ENCODE measurements around the gene CD3E. TPM values are rescaled to one million over a fixed set of nuclear protein-coding genes. Genes with fewer than 3 reads are reported as not detected.

Gene CD3E
- total and polyA plus RNA-seq, 4 donors = 0.33 to 2.3 (median 1.8) TPM

DNA sequence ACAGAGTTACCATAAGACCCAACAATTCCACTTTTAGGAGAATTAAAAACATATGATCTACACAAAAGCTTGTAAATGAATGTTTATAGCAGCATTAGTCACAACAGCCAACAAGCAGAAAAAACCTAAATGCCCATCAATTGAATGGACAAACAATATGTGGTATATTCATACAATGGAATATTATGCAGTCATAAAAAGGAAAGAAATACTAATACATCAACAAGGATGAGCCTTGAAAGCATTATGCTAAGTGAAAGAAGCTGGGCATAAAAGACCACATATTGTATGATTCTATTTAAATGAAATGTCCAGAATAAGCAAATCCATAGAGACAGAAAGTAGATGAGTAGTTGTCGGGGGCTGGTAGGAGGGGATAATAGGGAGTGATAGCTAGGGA lies 45.4 kb upstream of the CD3E start:
- Histone ChIP-seq H3K27me3 (ENCODE audit: control insufficient read depth in 4 of 4, insufficient read depth in 4 of 4, low read length in 3 of 4) (no peaks in the 10 kb centered on the region), H3K27ac (ENCODE audit: low read depth in 1 of 2, low read length in 2 of 2) (no peak overlapping the region), H3K9me3 (ENCODE audit: control insufficient read depth in 4 of 4, low read length in 3 of 4) (no peaks in the 10 kb centered on the region), H3K4me3 (ENCODE audit: low read depth in 1 of 3, low read length in 3 of 3) (no peak overlapping the region), H3K36me3 (ENCODE audit: control insufficient read depth in 4 of 4, insufficient read depth in 3 of 4, low read depth in 1 of 4, low read length in 3 of 4) (peaks cover 4 to 21% (median 10%) of the 10 kb centered on the region in 4 donors), H3K4me1 (ENCODE audit: control insufficient read depth in 4 of 4, insufficient read depth in 4 of 4, low read length in 3 of 4) (peaks cover 5 to 12% (median 8%) of the 10 kb centered on the region in 4 donors), H3K9ac (ENCODE audit: low read depth in 1 of 2, low read length in 2 of 2) (no peak overlapping the region)
- TF ChIP-seq JUND (IDR thresholded peaks at IDR 0.05) (no peak), GABPA (IDR thresholded peaks at IDR 0.05 in 1 of 2, conservative IDR thresholded peaks at IDR 0.05 in 1 of 2) (no peak), FOXA2 (IDR thresholded peaks at IDR 0.05) (no peak), CTCF (IDR thresholded peaks at IDR 0.05; ENCODE audit: low read depth, low read length, missing input control) (no peak), FOXA1 (IDR thresholded peaks at IDR 0.05) (no peak)
- TF ChIP-seq, protein P1, sequence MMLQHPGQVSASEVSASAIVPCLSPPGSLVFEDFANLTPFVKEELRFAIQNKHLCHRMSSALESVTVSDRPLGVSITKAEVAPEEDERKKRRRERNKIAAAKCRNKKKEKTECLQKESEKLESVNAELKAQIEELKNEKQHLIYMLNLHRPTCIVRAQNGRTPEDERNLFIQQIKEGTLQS (IDR thresholded peaks at IDR 0.05) = no peak
- TF ChIP-seq, protein P2, sequence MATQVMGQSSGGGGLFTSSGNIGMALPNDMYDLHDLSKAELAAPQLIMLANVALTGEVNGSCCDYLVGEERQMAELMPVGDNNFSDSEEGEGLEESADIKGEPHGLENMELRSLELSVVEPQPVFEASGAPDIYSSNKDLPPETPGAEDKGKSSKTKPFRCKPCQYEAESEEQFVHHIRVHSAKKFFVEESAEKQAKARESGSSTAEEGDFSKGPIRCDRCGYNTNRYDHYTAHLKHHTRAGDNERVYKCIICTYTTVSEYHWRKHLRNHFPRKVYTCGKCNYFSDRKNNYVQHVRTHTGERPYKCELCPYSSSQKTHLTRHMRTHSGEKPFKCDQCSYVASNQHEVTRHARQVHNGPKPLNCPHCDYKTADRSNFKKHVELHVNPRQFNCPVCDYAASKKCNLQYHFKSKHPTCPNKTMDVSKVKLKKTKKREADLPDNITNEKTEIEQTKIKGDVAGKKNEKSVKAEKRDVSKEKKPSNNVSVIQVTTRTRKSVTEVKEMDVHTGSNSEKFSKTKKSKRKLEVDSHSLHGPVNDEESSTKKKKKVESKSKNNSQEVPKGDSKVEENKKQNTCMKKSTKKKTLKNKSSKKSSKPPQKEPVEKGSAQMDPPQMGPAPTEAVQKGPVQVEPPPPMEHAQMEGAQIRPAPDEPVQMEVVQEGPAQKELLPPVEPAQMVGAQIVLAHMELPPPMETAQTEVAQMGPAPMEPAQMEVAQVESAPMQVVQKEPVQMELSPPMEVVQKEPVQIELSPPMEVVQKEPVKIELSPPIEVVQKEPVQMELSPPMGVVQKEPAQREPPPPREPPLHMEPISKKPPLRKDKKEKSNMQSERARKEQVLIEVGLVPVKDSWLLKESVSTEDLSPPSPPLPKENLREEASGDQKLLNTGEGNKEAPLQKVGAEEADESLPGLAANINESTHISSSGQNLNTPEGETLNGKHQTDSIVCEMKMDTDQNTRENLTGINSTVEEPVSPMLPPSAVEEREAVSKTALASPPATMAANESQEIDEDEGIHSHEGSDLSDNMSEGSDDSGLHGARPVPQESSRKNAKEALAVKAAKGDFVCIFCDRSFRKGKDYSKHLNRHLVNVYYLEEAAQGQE (IDR thresholded peaks at IDR 0.05) = no peak
- WGBS = 98% methylated on average over 1 of the region's 1 CpG
- no peak for DNase-seq (ENCODE audit: low spot score)

DNA sequence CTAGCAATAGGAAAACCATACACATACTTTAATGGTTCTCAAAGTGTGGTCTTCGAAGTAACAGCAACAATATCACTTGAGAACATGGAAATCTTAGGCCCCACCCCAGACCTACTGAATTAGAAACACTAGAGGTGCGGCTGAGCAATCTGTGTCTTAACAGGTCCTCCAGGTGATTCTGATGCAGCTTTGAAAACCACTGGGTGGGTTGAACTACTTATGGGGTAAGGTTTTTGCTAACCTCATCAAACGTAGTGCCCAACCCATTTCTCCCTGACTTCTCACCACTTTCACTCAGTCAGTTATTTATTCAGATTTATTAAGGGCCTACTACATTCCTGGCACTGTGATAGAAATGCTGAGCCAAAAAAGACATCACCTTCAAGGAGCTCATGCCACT lies 44.2 kb upstream of the CD3E start:
- Histone ChIP-seq H3K4me3 (ENCODE audit: low read depth in 1 of 3, low read length in 3 of 3) (no peak overlapping the region), H3K9ac (ENCODE audit: low read depth in 1 of 2, low read length in 2 of 2) (no peak overlapping the region), H3K9me3 (ENCODE audit: control insufficient read depth in 4 of 4, low read length in 3 of 4) (no peaks in the 10 kb centered on the region), H3K27me3 (ENCODE audit: control insufficient read depth in 4 of 4, insufficient read depth in 4 of 4, low read length in 3 of 4) (no peaks in the 10 kb centered on the region), H3K4me1 (ENCODE audit: control insufficient read depth in 4 of 4, insufficient read depth in 4 of 4, low read length in 3 of 4) (peaks cover 5 to 12% (median 8%) of the 10 kb centered on the region in 4 donors), H3K27ac (ENCODE audit: low read depth in 1 of 2, low read length in 2 of 2) (no peak overlapping the region), H3K36me3 (ENCODE audit: control insufficient read depth in 4 of 4, insufficient read depth in 3 of 4, low read depth in 1 of 4, low read length in 3 of 4) (peaks cover 4 to 21% (median 10%) of the 10 kb centered on the region in 4 donors)
- TF ChIP-seq MAX (IDR thresholded peaks at IDR 0.05) (no peak), NR2F2 (IDR thresholded peaks at IDR 0.05) (no peak), FOXA2 (IDR thresholded peaks at IDR 0.05) (no peak), HNF4A (conservative IDR thresholded peaks at IDR 0.05) (no peak), RAD21 (IDR thresholded peaks at IDR 0.05) (no peak), CTCF (IDR thresholded peaks at IDR 0.05; ENCODE audit: low read depth, low read length, missing input control) (no peak), EGR1 (IDR thresholded peaks at IDR 0.05; ENCODE audit: low read depth in 2 of 2) (no peak), ZBTB33 (IDR thresholded peaks at IDR 0.05) (no peak), SP1 (IDR thresholded peaks at IDR 0.05) (no peak), JUND (IDR thresholded peaks at IDR 0.05) (no peak)
- TF ChIP-seq, protein P2 (IDR thresholded peaks at IDR 0.05) = no peak
- TF ChIP-seq, protein P1 (IDR thresholded peaks at IDR 0.05) = no peak
- no peak for DNase-seq (ENCODE audit: low spot score)
- 91% methylated on average over 3 of the region's 3 CpGs for WGBS

All from liver (tissue), 9 donors.